Cerebellar cortex (tissue), 1 donor: ENCODE results near the gene GRM7.

Experiments
- DNase-seq: peaks from one replicate; pipeline ENCODE4 v3.0.0-alpha.2; 2015; ENCODE audit warnings: low spot score

The GRM7 gene

DNA sequence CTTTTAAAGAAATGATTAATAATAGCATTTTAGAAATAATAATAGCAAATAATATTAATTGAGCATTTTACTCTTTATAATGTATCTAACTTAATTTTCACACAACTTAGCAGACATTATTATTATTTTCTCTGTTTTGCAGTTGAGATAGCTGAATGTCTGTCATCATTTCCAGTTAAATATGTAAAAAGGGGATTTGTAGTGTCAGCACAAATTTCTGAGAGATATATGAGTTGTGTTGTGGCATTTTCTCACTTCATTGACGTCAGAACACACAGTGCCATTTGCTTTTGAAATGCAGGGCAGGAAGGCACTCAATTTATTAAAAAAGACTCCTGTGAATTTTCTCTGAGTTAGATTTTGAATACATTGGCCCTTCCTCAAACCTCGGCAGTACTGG is 111.0 kb downstream of the GRM7 start:
- no peak for DNase-seq

DNA sequence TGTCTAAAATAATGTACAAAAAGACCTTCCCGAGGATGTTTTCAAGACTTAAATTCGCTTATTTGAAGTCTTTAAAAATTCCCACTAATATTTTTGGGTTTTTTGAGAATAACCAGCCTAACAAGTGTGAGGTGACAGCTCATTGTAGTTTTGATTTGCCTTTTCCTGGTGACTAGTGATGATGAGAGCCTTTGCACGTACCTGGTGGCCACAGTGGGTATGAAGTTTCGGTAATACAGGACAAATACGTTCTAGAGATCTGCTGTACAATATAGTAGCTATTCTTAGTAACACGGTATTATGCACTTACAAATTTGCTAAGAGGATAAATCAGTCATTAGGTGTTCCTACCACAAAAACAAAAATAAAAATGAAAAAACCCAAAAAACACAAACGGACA is 124.9 kb downstream of the GRM7 start:
- DNase-seq, result no peak

GRCh38 chr3:6989608-6990291 is 128.8 kb downstream of the GRM7 start:
- DNase-seq, result no peak

GRCh38 chr3:6994081-6994668 is 133.3 kb downstream of the GRM7 start:
- DNase-seq, result no peak

GRCh38 chr3:7000501-7000900 is 139.6 kb downstream of the GRM7 start:
- DNase-seq, result no peak

DNA sequence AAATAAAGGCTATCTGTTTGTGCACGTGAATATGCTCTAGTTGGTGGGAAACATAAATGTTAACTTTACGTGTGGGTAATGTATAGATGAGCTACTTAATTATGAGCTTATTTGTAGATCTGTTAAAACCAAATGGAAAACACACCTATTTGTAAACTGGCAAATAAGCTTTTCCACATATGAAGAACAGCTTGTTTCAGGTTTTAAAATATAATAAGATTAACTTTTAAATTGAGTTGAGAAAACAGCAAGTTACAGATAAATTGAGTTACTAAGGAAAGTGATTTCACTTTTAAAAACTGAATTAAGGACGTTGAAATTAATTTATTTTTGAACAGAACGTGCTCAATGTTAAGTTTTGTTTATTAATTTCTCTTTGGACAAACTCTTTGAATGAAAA is 140.5 kb downstream of the GRM7 start:
- DNase-seq, result no peak

GRCh38 chr3:7015683-7016440 is 154.9 kb downstream of the GRM7 start:
- DNase-seq, result no peak

DNA sequence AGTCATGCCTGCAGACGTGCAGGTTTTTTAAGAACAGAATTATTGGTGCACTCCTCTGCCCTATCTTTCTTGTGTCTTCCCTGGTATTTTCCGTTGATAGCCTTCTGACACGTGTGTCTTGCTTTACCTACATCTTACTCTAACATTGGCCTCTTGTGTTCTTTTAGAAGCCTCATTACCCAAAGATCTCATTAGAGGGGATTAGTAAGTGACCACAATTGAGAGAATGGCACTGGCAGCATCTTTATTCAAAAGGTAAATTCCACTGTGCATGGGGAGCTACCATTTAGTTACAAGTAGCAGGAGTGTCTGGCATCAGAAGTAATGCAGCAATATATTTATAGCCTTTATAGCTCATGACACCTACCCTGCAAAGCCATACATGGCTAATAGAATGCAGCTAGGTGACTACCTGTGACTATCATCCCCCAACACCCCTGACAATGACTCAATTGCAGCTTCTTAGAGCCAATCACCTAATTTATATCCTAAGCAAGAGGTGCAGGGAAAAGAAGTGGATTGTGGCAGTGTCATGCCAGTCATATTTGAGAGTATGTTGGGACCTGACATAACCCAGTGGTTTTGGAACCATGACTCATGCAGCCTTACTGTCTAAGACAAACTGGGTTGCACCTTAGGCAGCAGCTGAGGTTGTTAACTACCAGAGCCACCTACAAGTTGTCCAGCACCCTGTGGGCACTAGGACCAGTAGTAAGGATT is 164.8 kb downstream of the GRM7 start:
- DNase-seq, result no peak

DNA sequence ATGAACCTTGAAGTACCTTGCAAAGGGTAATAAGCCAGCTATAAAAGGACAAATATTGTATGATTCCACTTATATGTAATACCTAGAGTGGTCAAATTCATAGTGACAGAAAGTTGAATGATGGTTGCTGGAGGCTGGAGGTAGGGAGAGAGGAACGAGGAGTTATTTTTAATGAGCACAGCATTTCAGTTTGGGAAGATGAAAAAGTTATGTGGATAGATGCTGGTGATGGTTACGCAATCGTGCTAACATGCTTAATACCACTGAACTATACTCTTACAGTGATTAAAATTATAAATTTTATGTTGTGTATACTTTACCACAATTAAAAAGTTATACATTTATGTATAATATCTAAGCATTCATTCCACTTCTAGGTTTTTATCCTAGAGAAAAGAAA is 168.6 kb downstream of the GRM7 start:
- DNase-seq, result no peak

DNA sequence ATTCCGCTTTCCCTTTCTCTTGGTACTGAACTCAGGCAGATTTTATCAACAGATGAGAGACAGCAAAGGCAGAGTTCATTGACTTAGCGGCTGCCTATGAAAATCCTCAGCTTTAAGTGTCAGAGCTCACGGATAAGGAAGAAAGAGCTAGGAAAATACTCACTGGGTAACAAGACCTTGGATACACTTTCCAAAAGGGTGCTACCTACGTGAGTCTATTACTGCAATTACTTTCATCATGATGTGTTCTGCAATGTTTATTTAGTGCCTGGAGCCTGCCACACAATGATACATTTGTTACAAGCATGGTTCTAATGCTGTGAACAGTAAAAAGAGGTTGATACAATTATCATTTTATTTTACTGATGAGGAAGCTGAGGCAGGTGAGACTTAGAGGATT is 177.5 kb downstream of the GRM7 start:
- DNase-seq, result no peak

- DNase-seq, result no peak
These were observed 201.8 kb downstream of the GRM7 start for GRCh38 chr3:7062714-7063113.

DNA sequence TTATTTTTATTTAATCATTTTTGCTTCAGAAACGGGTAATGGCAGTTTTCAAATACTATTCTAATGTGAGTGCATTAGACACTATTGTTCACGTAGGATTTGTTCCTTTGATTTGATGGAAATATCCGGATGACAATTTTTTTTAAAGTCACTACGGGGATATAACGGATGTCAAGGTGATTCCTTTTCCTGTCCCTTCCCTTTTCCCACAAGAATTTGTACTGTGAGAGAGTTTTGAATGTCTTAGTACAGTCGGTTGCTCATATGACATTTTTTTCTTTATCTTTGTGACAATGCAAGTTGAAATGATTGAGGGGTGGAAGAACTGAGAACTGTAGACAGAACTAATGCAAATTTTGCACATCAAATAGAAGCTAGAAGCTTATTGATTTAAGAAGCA is 209.5 kb downstream of the GRM7 start:
- no peak for DNase-seq

DNA sequence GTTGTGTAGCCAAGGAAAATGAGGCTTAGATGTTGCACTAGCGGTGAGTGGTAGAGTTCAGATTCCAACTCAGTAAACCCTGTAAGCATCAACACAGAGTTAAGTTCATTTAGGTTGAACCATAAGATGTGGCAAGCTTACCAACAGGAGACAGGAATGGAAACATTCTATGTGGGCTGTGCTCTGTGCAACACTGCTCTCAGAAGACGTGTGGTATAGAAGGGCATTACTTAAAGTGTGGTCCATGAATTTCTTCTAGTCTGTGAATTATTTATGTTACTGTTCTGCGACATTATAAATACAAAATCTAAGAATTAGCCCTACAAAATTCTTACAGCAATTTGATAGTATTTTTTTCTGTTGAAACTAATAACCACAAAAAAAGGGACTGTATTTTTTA is 213.3 kb downstream of the GRM7 start:
- no peak for DNase-seq

DNA sequence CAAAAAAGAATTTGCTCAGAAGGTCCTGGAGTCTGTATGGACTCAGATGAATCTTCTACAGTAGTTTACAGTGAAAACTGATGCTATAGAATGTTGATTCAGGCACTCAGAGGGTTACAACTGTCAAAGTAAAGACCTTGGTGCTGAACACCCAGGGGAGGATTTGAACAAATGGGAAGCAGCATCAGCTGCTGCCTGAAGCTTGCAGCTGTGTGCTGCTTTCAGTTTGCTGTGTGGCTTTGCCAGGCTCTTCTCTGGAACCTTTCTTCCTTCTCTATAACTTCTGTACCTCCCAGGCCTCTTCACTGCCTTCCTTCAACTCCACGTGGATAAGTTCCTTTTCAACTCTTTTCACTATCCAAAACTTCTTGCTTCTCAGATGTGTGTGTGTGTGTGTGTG is 214.2 kb downstream of the GRM7 start:
- no peak for DNase-seq

GRCh38 chr3:7075901-7076300 is 215.0 kb downstream of the GRM7 start:
- DNase-seq, result no peak

DNA sequence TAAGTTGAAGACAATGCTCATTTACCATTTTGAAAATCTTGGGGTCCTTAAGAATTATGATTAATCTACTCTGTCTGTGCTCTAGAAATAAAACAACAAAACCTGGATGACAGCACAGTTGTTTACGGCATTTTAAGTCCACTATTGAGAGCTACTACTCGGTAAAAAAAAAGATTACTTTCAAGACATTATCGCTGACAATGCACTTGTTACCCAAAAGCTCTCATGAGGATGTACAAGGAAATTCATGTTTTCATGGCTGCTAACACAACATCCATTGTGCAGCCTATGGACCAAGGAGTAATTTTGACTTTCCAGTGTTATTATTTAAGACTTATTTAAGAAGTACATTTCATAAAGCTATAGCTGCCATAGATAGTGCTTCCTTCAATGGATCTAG is 221.3 kb downstream of the GRM7 start:
- DNase-seq, result no peak

- DNase-seq, result no peak
These were observed 225.5 kb downstream of the GRM7 start for GRCh38 chr3:7086417-7086816.

DNA sequence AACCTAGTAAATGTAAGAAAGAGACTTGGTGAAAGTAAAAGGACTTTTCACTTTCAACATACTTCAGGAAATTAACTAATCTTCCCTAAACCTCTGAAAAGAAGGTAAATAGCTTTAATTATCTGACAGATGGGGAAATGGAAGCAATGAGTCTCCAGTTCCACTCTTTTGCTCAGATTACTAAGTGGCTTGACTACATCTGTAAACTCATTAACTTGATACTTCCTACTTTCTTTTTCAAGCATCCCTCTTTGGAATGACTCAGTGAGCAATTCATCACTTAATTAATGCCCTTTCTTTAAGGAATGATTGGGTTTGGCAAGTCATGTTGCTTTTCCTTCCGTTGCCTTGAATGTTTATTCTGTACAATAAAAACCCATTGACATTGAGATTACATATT is 234.2 kb downstream of the GRM7 start:
- no peak for DNase-seq

DNA sequence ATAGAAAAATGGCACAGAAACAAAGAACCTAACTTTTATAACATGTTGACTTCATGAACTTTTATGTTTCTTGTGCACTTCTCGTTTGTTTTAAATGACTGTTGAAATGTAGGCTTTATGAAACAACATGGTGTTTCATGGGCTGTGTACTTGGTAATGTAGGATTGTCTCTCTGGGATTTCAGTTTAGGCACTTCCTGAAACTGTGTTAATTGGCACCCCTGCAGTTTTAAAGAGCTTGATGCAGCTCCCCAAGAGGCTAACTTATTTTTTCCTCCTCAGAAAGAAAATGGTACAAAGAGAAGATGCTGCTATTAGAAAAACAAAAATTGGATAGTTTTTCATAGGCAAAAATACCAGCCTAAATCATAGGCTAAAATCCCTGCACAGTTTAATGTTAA is 239.2 kb downstream of the GRM7 start:
- DNase-seq, result no peak

DNA sequence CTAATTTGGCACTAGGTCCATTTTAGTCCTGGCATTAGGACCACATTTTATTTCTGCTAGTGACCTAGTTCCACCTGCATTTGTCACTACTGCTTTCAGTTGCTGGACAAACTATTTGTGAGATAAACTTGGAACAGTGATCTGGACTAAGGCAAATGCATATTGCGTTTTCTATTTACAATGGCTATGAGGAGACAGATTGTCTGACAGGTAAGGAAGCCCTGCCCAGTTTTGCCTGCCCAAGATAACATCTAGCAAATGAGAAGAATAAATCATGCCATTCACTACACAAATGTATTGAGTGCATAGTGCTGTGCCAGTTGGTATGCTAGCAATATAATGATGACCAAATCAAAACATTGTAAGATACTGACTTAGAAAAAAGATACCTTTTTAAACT is 245.7 kb downstream of the GRM7 start:
- DNase-seq, result no peak

DNA sequence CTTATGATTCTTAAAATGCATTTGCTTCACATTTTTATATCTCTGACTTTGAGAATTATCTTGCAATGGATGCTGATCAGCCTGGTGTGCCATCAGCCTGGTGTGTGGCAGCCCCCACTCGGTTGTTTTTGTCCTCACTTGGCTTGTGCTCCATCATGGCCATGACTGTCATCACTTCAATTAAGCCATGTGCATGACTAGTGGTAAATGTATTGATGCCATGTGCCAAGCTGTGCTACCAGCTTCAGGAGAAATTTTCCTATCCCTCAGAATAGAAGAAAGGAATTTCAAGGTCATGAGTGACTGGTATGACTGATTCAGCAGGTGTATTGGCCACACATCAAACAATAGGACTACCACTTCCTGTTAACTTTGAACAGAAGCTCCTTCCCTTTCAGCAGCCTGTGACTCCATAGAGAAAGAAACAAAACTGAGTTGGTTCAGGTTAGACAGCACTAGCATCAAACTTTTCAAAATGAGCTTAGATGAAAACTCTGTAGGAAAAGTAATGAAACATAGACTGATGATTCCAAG is 251.7 kb downstream of the GRM7 start:
- DNase-seq, result no peak

GRCh38 chr3:7144697-7145308 is 283.9 kb downstream of the GRM7 start:
- no peak for DNase-seq
